Measurements from ENCODE around the gene APBB2.

- TF ChIP-seq ATF2 (IDR thresholded peaks at IDR 0.05; ENCODE audit: low read length) = no peak
- no peak for TF ChIP-seq NRF1 (IDR thresholded peaks at IDR 0.05; ENCODE audit: low read depth, low read length)
- TF ChIP-seq CTCF (IDR thresholded peaks at IDR 0.05; ENCODE audit: control extremely low read depth in 1 of 3, insufficient read depth in 1 of 3, low read depth in 1 of 3, low read length in 3 of 3) = no peak
- TF ChIP-seq SP1 (IDR thresholded peaks at IDR 0.05; ENCODE audit: low read depth, low read length) = no peak
- no peak for TF ChIP-seq KDM4A (IDR thresholded peaks at IDR 0.05; ENCODE audit: low read depth, low read length, severe bottlenecking)
- no peak for TF ChIP-seq JUN (IDR thresholded peaks at IDR 0.05; ENCODE audit: low read depth, low read length)
These were observed 338.7 kb downstream of the APBB2 start for GRCh38 chr4:40875507-40876150.

Data from H1 (cell line).